Gastroesophageal sphincter (tissue), 3 donors: ENCODE measurements around the gene ANO7.

Experiments
- CTCF ChIP-seq, 4 experiments: fragments of 200-600 bp in 2 of 4; fragments of 450-650 bp in 2 of 4; sonication (generic) in 1 of 4; IDR thresholded peaks; one replicate each; pipeline ENCODE4 v1.5.1; 2017 to 2019; ENCODE audit warnings: antibody characterized with exemption in 4 of 4, mild to moderate bottlenecking in 2 of 4, moderate library complexity in 2 of 4
- EP300 ChIP-seq: sonication (generic); formaldehyde crosslinking; IDR thresholded peaks from one replicate; pipeline ENCODE4 v1.6.1; 2017; ENCODE audit warnings: antibody characterized with exemption, mild to moderate bottlenecking
- POLR2A ChIP-seq, 2 donors: fragments of 450-650 bp; IDR thresholded peaks; one replicate each; pipeline ENCODE4 v1.6.1; 2017; ENCODE audit warnings: antibody characterized with exemption in 2 of 2, mild to moderate bottlenecking in 2 of 2, moderate library complexity in 1 of 2
- POLR2AphosphoS5 ChIP-seq: sonication (generic); formaldehyde crosslinking; IDR thresholded peaks from one replicate; pipeline ENCODE4 v1.6.1; 2017; ENCODE audit warnings: antibody characterized with exemption

DNA sequence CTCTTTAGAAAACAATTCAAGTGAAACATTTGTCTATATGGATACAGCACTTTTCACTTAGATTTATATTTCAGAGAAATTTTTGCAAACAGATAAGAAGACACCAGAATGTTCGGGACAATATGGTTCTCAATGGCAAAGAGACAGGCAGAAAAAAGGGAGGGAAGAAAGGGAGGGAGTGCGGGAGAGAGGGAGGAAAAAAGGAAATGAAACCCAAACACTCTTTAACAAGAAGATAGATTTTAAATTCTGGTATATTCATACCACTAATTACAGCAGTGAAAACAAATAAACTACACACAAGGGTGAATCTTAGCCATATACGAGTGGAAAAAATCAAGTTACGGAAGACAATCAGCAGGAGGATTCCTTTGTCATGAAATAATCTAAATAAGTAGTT lies 42.2 kb upstream of the ANO7 start:
- TF ChIP-seq POLR2AphosphoS5 (no peak), POLR2A (IDR thresholded peaks at IDR 0.05) (no peak), CTCF (IDR thresholded peaks at IDR 0.05) (no peak), EP300 (no peak)
